GM12864 (cell line): ENCODE results near the gene SHISA7.

Source experiments
- DNase-seq: peaks from one replicate; pipeline ENCODE4 v3.0.0-alpha.2; 2011; ENCODE audit warnings: low read depth
- H3K4me3 ChIP-seq: 2 replicates; pipeline ENCODE4 v1.5.1; 2011; ENCODE audit warnings: mild to moderate bottlenecking, low read depth, low read length, control low read depth
- TF ChIP-seq, protein P1 (sequence below): IDR thresholded peaks from 2 replicates; pipeline ENCODE4 v1.5.1; 2011; ENCODE audit warnings: low read depth, mild to moderate bottlenecking, moderate library complexity, low read length, control low read depth, inconsistent platforms; ENCODE audit errors: missing control alignments

The SHISA7 gene

DNA sequence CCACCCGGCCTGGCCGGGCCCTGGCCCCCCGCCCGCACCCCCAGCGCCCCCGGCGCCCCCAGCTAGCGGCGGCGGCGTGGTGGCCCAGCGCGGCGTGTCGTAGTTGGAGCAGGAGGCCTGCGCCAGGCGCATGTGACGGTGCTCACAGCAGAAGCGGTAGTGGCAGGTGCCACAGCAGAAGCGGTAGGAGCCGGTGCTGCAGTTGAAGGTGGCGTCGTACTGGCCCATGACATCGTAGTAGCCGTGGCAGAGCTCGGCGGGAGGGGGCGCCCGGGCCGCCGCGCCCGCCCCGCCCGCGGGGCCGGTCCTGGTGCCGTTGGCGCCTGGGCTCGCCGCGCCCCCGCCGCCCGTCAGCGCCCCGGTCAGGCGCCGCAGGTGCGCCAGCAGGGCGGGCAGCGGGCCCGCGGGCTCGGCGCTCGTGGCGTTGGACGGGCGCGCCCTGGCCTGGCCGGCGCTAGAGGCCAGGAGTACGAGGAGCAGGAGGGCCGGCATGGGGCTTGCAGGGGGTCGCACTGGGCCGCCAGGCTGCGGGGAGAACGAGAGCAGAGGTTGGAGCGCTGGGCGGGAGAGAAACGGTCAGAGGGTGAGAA is 633 bp downstream of the SHISA7 start:
- no peak for DNase-seq
- no peak overlapping the region for H3K4me3 ChIP-seq
- TF ChIP-seq, protein P1, sequence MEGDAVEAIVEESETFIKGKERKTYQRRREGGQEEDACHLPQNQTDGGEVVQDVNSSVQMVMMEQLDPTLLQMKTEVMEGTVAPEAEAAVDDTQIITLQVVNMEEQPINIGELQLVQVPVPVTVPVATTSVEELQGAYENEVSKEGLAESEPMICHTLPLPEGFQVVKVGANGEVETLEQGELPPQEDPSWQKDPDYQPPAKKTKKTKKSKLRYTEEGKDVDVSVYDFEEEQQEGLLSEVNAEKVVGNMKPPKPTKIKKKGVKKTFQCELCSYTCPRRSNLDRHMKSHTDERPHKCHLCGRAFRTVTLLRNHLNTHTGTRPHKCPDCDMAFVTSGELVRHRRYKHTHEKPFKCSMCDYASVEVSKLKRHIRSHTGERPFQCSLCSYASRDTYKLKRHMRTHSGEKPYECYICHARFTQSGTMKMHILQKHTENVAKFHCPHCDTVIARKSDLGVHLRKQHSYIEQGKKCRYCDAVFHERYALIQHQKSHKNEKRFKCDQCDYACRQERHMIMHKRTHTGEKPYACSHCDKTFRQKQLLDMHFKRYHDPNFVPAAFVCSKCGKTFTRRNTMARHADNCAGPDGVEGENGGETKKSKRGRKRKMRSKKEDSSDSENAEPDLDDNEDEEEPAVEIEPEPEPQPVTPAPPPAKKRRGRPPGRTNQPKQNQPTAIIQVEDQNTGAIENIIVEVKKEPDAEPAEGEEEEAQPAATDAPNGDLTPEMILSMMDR: no peak

DNA sequence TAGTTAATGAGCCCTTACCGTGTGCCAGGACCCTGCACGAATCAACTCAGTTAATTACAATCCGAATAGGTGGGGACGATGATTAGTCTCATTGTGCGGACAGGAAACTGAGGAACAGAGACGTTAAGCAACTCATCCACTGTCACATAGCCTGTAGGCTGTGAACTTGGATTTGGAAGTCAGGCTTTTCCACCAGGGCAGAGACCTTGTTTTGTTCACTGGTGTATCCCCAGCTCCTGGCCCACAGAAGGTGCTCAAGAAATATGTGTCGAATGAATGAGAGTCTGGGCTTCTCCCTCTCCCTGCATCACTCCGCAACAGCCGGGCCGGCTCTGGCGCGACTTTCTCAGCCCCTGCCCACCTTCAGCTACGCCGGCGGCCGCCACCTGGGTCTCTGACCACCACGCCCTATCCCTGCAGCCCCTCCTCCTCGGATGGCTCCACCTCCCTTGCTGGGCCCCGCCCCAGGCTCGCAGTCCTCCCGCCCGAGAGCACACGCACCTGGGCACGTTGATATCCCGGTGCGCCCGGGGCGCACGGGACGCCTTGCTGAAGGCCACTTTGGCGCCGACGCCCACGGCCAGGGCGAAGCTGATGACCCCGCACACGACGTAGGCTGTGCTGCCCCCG is 1.3 kb downstream of the SHISA7 start:
- TF ChIP-seq, protein P1: no peak
- no peak for DNase-seq
- no peak overlapping the region for H3K4me3 ChIP-seq

DNA sequence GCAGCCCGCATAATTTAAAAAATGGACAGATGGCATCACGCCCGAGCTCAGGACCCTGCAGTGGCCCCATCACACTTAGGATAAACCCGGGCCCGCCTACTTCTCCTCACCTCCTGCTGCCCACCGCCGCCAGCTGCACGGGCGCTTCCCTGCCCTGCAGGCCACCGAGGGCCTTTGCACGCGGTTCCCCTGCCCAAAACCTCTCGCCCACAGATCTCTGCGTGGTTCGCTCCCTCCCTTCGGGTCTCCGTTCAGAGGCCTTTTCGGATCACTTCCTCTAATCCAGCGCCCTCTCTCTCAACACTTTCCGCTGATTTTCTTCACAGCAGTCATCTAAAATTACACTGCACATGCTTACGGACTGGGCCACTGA is 1.8 kb downstream of the SHISA7 start:
- H3K4me3 ChIP-seq: no peak overlapping the region
- no peak for DNase-seq
- TF ChIP-seq, protein P1: no peak

DNA sequence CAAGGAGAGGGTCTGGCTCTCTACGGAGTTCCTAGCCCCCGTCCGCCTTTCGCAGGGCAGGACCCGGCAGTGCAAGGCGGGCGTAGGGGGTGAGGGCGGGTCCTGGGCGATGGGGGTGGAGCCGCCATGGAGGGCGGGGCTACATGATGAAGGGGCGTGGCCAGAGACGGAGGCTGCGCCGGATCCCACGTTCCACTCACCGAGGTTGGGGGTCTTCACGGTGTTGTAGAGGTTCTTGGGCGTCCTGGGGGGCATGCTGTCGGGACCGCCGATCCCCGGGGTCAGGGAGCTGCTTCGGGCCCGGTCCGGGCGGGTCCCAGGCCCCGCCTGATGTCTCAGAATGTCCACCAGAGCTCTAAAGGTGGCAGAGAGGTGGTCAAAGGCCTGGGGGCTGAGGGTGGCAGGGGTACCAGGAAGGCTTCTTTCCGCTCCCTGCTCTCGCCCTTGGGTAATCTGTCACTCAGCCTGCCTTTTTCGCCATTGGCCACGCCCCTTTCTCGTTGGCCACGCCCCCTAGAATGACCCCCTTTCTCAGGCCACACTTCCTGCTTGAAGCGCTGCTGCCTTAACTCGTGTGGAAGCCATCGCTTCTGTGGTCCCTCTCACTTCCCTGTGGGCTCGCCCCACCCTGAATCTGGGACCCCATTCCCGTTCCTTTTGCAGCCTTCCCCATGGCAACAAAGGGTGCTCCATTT is 2.5 kb downstream of the SHISA7 start:
- TF ChIP-seq, protein P1: no peak
- DNase-seq: no peak
- no peak overlapping the region for H3K4me3 ChIP-seq

DNA sequence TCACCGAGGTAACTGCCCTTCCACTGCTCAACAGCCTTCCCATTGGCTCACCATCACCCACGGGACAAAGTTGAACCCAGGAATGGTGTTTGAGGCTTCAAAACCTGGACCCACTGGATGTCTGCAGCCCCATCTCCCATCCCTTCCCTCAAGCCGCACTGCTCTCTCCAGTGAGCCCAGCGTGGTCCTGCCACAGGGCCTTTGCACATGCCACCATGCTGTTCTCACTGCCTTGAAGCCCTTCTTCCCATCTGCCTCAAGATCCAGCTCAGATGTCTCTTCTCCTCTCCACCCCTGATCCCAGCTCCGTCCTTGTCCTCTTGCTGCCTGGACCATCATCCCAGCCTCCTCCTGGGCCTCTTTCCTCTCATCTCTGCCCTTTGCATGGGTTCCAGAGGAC is 4.0 kb downstream of the SHISA7 start:
- no peak for DNase-seq
- H3K4me3 ChIP-seq: no peak overlapping the region
- TF ChIP-seq, protein P1: no peak

DNA sequence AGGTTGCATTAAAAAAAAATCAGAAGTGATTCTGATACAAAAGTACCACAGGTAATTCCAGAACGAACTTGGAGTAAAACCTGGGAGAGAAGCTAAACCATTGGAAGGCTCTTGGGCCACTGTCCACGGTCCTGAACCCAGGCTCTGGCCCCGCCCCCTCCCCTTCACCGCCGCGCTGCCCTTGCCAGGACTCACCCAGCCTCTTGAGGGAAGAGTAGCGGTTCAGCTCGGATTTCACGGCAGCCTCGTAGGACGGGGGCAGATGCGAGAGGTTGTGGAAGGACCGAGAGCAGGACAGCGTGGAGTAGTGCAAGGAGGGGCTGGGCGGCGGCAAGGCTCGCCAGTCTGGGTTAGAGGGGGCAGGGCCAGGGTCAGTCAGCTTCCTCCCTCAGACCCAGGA is 5.7 kb downstream of the SHISA7 start:
- TF ChIP-seq, protein P1: no peak
- no peak overlapping the region for H3K4me3 ChIP-seq
- DNase-seq: no peak
